ENCODE measurements around the gene TOPORS.
"Not testable (repeated sequence)": the region's sequence is repeated elsewhere in the genome, so short reads cannot be mapped to it uniquely, and the experiment has no call there.

The TOPORS gene

DNA sequence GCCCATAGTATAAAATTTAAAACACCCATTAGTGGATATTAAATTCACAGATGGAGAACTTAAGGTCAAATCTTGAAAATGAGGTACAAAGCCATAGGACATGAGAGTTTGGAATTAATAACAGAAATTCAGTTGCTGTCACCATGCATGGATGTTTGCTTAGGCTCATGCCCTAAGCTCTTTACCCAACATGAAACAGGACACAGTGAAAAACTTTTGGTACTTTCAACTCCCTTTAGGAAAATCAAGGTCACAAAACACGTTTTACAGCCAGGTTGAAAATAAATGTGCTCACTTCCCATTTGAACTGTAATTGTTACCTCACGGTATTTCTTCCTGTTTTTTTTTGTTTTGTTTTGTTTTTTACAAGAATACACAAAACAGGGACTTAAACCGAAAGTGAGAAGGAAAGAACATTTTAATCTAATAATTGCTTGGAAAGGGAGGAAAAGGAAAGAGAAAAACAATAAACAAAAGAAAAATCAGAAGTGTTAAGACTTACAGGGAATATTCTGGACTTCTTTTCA, 6.1 kb upstream of the TOPORS start:
- DNase-seq: no peak

DNA sequence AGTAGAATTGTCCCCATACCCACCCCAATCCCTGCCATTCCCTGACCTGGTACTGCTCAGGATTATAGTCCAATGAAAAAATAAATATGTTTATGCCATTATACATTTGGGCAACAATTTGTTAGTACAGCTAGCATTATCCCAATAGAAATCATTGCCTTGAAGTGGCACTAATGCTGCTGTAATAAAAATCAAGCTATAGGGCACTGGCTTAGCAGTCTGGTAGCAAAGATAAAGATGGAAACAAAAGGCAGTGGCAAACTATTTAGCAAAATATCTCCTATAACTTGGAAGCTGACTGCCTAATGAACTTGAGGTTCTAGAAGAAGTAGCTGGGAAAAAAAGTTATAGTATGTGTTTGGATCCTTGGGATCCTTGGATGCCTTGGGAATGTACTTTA, 2.2 kb upstream of the TOPORS start:
- no peak for DNase-seq

DNA sequence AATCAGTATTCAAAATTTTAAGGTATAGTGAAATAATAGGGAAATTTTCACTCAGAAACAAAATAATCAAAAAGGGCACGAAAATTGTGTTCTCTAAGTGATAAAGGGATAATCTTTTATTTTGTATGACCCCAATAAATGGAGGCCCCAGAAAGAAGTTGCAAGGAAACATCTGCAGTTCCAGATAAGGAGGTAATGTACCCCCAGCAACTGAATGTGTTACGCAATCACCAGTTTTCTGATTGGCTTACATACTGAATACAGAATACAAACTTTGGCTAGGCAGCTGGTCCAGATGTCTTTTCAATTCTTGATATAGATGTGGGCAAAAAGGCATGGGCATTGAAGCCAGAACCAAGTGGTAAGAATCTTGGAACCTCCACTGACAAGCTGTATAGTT, 1.7 kb upstream of the TOPORS start:
- DNase-seq: no peak

DNA sequence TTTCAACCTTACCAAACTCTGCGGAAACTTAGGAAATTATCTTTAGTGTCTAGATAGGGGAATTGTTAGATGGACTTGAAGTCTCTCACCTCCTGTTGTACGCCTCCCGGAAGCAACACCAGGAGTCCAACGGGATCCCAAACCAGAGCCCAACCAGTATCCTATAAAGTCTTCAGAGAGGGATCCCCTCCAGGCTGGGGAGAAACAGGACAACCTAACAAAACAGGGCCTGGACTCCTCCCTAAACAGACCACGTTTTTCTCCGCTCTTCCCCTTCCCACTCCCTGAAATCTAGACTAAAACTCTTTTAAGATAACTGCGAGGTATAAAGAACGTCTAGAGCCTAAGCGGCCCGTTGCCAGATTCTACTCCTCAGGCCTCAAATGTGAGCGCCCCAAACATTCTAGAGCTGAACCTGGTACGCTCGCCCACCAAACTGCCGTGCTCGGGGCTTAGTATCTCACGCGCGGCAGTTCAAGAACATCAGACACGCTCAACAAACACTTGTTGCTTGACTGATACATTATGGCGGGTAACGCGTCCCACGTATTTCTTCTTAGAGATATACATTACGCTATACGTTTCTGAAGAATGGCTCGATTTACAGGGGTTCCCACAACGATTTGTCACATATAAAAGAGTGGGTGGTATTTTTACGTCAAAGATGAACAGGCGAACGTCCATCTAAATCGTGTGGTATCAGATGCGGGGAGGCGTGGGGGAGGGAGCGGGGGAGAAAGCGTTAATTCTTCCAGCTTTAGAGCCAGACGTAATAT, 922 bp downstream of the TOPORS start:
- DNase-seq: no peak

DNA sequence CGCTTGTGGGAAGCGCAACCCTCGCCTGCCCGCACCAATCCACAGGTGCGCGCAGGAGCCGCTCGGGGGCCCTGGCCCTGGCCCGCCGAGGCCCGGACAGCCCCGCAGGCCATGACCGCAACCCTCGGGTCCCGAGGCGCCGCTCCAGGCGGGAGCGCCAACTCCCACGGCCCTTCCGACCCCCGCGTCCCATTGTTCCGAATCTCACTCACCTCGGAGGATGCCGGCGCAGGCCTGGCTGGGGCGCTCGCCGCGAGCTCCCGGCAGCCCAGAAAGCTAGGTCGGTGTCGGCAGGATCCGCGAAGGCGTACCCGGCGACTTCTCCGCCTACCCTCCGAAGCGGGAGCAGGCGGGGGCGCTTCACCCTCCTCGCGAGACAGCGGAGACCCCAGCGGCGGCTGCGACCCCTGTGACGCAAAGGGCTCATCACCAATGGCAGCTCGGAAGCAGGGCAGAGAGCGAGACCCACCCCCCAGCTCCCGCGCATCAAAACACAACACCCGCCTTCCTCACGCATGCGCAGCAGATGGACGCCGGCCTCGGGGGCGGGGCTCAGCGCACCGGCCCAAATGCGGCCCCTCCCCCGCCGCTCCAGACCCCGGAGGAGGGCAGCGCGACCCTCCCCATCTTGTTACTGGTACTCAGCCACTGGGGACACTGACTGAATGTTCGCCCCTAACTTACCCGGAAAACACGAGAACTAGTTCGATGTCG, 1.7 kb downstream of the TOPORS start:
- peak; percentile 47 for DNase-seq

DNA sequence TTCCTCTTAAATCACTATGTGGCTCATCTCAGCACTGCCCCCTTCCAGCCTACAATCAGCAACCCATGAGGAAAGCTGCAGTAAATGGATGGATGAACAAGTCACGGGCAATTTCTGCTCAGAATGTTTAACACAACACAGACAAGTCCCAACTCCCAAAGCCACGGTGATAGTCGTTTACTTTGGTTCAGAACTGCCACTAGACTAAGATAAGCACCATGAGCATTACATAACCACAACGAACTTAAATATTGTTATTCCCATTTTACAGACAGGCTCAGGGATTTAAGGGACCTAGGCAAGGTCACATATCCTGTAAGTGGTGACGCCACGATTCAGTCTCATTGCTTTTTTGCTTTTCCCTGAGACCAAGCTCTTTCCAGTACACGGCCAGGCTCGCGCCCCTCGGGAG, 2.2 kb downstream of the TOPORS start:
- DNase-seq: no peak

DNA sequence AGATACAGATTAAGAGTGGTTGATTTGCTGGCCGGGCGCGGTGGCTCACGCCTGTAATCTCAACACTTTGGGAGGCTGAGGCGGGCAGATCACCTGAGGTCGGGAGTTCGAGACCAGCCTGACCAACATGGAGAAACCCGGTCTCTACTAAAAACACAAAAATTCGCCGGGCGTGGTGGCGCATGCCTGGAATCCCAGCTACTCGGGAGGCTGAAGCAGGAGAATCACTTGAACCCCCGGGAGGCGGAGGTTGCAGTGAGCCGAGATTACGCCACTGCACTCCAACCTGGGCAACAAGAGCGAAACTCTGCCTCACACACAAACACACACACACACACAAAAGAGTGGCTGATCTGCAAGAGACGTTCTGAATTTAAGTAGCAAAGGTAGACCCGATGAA, 4.2 kb downstream of the TOPORS start:
- not testable (repeated sequence) for DNase-seq

DNA sequence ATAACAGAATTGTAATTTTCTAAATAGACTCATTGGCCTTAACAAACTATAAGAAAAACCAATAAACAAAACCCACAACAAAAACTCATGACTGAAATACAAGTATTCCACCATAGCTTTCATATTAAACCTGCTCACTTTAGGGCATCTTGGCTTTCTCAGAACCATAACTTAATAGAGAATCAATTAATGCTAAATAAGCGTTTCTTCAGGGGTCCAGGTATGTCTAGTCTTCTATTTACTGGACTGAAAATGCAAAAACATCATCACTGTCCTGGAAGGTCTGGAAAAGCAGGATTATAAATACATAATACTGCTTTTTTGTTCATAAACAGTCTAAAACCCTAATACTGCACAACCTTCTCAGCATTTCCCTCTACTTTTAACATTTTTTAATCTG, 6.5 kb downstream of the TOPORS start:
- no peak for DNase-seq

DNA sequence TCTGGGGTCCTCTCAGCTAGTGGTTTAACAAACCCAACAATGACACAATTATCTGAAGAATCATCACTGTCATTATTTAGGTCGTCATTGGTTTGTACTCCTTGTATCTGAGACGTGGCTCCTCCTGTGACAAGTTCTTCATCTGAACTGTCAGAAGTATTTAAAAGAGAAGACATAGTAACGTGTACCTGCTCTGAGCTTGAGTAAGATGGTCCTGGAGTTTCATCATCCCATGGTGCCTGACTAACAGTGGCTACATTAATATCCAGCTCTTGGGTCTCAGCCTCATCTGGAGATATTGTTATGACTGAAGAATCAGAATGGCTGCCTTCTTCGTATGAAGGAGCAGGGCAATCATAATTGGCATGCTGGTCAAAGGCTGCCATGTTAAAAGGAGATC, 9.3 kb downstream of the TOPORS start:
- no peak for DNase-seq

DNA sequence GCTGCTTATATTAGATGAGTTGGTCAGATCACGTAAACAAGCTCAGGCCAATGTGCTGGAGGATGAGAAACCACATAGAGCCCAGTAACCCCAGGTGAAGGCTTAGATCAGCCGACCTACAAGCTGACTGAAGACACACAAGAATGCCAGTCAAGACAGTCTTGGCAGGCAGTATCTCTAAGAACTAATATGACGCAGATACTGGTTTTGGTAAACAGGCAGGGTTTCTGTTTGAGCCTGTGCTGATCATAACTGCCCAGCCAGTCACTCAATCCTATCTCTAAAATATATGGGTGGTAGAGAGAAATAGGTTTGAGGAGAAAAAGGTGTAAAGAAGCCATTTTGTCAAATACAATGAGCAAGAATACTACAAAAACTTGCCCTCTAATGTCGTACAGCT, 18.6 kb downstream of the TOPORS start:
- no peak for DNase-seq

DNA sequence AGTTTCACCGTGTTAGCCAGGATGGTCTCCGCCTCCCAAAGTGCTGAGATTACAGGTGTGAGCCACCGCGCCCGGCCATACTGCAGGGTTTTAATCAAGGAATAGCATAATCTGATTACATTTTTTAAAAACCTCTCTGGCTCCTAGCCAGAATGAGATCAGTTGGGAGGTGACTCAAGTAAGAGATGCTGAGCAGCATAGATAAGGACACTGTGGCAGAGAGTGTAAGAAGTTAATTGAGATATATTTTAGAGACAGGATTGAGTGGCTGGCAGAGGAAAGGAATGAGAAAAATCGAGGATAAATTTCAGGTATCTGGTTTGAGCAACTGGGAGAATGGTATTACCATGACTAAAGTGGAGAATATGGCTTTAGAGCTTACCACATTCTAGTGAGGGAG, 19.1 kb downstream of the TOPORS start:
- DNase-seq: no peak

DNA sequence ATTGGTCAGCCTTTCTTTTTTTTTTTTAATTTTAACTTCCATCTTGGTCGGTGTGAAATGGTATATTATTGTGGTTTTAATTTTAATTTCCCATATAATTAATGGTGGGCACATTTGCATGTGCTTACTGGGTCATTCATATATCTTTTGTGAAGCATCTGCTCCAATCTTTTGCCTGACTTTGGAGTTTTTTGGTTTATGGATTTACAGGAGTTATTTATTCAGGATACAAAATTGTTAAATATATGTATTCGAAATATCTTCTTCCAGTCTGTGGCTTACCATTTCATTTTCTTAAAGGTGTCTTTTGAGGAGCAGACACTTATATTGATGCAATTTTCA, 25.7 kb downstream of the TOPORS start:
- no peak for DNase-seq

DNA sequence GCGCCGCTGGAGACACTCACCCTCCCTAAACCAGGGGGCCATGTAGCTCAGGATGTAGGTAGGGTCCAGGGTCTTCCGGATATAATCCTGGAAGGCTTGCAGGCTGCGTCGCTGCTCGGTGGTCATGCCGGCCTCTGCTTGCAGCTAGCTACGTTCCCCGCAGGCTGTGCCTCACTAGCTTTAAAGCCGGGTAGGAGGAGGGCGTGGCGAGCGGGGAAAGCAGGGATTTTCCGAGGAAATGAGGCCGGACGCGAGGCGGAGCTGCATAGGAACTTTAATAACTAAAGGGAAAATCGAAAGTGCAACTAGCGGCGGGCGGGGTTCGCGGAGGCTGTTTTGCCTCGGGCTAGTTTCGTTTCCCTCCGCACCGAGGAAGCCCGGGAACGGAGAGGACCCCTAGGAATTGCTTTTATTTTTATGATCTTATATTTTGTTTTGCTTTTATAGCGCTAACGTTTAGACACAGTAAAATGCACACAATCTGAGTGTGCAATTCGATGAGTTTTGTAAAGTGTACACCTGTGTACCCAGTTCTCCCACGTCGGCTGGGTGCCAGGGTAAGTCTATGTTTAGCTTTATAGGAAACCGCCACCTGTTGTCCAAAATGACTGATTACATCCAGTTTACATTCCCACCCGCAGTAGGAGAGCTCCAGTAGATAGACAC, 26.2 kb downstream of the TOPORS start, which contains the start of gene RIGI:
TSS of gene RIGI (minus strand) at position 156 of the 666 bp plus-strand sequence. CDS start at position 126, 30 bp downstream.
- peak; percentile 41 for DNase-seq

DNA sequence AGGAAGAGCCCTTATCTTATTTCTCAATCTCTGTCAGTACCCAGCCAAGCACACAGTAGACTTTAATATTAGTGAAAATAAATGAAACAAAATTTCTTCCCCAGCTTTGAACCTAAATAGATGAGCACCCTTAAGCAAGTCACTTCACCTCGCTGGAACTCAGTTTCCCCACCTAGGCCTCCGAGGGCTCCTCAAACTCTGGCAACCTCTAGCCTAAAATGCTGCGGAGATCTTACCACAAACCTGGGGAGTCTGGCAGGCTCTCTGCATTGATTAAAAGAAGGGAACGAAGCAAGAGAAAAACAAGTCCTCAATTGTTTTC, 26.7 kb downstream of the TOPORS start:
- DNase-seq: peak; percentile 29

DNA sequence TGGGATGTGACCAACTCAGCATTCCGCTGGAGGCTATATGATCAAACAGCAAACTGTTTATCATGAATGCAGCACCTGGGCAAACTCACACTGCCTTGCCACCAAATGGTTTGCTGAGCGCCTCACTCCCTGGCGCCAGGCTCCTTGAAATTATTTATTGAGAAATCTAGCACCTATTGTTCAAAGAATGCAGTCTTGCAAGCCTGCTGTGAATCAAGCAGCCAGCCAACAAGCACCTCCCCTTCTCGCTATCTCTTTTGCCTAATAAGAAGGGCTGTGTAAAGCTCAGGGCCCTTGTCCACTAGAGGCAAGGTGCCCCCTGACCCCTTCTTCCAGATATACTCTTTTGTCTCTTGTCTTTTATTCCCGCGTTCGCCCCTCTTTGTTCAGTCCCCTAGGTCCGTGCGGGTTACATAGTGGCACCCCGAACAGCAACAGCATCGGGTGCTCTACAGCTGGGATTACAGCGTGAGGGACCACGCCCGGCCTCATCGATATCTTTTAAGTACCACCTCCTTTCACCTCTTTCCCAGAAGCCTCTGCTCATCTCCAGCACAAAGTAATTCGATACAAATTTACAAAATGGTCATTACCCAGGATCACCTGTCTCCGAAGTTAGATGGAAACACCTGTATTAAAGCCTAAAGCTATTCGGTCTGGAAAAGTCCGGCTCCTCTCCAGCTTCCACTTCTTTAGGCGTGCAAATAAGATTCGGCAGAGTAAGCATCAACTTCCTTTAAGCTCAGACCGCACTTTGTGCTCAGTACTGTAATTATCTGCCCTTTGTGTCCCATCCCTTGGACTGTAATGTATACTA, 27.3 kb downstream of the TOPORS start:
- no peak for DNase-seq

DNA sequence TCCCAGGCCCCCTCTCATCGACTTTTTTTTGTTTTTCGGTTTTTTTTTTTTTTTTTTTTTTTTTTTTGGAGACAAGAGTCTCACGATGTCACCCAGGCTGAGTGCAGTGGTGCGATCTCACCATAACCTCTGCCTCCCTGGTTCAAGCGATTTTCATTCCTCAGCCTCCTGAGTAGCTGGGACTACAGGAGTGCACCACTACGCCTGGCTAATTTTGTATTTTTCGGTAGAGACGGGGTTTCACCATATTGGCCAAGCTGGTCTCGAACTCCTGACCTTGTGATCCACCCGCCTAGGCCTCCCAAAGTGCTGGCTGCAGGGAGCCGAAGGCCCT, 27.9 kb downstream of the TOPORS start:
- DNase-seq: not testable (repeated sequence)

DNA sequence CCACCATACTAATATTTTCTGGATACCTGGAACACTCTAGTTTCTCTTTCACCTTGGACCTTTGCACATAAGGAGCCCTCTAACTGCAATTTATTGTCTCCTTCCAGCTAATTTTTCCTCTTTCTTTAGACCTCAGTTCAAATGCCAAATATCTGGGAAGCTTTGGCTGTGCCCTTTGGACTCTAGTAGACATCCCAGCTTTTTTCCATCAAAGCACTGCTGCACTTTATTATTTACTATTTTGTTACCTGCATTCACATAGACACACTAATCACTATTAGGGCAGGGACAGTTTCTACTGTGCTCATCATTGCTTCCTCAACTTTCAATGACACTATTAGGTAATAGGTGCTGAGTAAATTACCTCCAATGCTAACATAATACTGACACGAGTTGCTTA, 28.5 kb downstream of the TOPORS start:
- no peak for DNase-seq

DNA sequence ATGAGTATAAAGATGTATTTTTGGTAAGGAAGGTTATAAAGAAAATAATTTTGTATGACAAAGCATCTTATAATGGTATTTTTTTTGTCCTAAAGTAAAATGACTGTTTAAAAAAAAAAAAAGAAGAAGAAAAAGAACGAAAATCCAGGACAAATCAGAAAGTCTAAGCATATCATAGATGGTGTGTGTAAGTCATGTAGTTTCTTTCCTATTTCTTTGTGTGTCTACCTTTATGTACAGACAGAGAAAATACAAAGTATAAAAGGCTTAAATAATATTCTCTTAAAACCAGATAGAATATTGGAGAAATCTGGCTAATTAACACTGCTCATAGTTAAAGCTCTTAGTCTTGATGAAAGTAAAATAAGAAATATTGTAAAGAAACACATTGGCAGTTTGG, 34.1 kb downstream of the TOPORS start:
- DNase-seq: no peak

DNA sequence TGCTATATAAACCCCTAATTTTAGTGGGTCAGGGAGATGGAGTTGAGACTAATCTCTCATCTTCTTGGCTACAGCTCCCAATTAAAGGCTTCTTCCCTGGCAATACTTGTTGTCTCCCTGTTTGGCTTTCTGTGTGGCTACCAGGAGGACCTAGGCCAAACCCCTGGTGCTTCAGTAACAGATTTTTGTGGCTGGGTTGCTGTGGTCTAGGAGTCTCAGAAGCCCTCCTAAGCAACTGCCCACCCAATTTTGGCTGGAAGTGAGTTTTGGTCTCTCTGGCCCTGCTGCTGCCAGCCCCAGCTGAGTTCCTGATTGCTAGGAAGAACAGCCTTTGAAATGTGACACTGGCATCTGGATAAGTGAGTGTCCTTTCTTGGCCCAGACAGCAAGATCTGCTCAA, 36.1 kb downstream of the TOPORS start:
- no peak for DNase-seq

DNA sequence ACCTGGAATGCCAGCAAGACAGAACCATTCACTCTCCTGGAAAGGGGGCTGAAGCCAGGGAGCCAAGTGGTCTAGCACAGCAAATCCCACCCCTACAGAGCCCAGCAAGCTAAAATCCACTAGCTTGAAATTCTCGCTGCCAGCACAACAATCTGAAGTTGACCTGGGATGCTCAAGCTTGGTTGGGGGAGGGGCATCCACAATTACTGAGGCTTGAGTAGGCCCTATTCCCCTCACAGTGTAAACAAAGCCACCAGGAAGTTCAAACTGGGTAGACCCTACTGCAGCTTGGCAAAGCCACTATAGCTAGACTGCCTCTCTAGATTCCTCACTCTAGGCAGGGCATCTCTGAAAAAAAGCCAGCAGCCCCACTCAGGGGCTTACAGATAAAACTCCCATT, 43.7 kb downstream of the TOPORS start:
- no peak for DNase-seq

DNA sequence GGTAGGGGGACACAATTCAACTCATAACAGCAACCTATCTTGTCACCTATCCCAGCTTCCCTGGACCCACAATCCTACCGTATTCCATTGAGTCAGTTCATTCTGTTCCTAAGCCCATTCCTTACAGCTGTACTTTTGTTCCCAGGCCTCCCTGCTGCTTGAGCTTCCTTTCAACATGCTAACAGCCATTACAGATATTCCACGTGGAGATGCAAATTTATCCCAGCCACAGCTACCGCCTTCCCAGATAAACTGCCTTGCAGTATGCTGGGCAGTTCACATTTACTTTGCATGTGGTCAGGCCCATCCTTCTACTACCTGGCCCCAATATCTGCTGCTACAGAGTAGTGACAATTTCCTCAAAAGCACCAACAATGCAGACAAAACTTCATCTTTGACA, 49.4 kb downstream of the TOPORS start:
- DNase-seq: no peak

DNA sequence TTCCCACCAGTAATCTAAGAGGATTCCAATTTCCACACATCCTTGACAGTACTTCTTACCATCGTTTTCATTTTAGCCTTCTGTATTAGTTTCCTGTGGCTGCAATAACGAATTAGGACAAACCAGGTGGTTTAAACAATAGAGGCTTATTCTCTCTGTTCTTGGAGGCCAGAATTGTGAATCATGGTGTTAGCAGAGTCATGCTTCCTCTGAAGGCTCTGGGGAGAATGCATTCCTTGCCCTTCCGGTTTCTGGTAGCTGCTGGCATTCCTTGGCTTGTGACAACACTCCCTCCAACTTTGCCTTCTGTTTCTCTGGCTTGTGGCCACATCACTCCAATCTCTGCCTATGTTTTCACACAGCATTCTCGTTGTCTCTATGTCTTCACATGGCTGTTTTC, 49.9 kb downstream of the TOPORS start:
- DNase-seq: no peak

DNA sequence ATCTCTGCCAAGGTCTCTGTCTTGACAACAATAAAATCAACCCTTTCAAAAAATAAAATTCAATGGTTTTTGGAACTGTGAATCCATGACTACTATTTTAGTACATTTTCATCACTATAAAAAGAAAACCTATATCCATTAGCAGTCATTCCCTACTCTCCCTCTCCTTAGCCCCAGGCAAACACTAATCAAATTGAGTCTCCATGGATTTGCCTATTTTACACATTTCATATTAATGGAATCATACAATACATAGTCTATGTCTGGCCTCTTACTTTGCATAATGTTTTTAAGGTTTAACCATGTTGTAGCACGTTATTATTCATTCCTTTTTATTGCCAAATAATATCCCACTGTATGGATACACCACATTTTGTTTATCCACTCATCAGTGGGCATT, 50.5 kb downstream of the TOPORS start:
- no peak for DNase-seq

Data from SHP77 treated with DMSO at 0.1 percent for 48 hours (cell line).